ENCODE data around the gene SDR39U1. TPM values are rescaled to one million over a fixed set of nuclear protein-coding genes. Genes with fewer than 3 reads are reported as not detected.
A peak's percentile ranks its signal among the peaks of the same experiment; 100 is the strongest.

The SDR39U1 gene
- total RNA-seq, 1 experiment from 2014 or later = 8.2 TPM

DNA sequence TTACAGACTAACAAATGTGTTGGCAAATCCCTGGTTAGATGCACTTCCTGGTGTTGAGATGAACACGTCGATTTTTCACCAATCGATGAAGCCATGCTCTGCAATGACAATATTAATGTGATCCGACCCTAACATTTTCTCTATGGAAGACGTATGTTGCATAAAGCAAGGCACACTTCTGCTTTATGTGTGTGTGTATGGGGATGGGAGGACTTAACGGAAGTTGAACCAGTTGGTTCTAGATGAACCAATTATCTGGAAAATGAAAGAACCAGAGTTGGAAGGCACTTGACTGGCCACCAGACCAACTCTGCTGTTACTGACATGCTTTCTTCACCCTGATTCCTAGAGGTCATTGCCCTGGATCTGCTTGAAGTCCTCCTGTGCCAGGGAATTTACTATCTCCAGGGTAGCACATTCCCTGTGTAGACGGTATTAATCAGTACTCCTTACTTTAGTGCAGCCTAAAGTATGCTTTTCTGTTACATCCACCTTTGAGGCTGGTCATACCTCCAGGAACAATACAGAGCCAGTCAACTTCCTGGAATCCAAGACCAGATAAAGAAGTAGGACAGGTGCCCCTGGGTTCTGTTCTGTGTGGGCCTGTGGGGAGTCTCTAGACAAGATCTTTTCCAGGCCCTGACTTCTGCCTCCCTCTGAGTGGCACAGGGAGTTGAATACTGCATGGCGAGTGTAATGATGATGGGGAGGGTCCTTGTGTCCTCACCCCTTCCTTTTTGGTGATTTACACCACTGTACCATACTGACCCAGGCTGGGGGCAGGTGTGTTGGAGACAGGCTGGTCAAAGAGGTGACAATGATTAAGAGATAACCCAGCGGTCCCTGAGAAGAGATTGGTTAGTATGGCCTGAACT lies 4.1 kb downstream of the SDR39U1 start:
- Histone ChIP-seq H3K27me3 (replicated peaks) (no peaks in the 10 kb centered on the region), H3K27ac (no peak overlapping the region), H3K4me3 (no peak overlapping the region), H3K9me3 (replicated peaks) (no peaks in the 10 kb centered on the region), H3K36me3 (peaks cover 77% of the 10 kb centered on the region), H3K4me1 (replicated peaks) (peaks cover 1% of the 10 kb centered on the region; the same call in 1 of the 2 replicates)
- DNase-seq (ENCODE audit: low read depth in 1 of 2, low spot score in 2 of 2) = no peak

DNA sequence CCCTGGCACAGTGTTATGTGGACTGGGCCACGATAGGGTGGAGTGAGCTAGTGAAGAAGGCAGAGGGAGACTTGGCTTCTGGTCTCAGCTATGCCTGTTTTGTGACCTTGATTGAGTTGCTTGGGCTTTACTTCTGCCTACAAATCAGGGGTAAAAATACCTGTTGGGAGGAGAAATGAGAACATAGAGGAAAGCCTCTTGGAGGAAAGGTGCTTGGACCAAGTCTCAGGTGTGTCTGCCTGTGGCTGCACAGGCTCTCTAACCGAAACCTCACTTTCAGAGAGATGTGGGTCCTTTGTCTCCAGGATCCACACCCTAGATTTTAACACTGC lies 4.9 kb downstream of the SDR39U1 start:
- no peak overlapping the region for H3K4me3 ChIP-seq
- no peak overlapping the region for H3K27ac ChIP-seq
- H3K9me3 ChIP-seq (replicated peaks) = no peaks in the 10 kb centered on the region
- no peak for DNase-seq (ENCODE audit: low read depth in 1 of 2, low spot score in 2 of 2)
- no peaks in the 10 kb centered on the region; the same call in 1 of the 2 replicates for H3K4me1 ChIP-seq (replicated peaks)
- H3K36me3 ChIP-seq = peaks cover 85% of the 10 kb centered on the region
- no peaks in the 10 kb centered on the region for H3K27me3 ChIP-seq (replicated peaks)

DNA sequence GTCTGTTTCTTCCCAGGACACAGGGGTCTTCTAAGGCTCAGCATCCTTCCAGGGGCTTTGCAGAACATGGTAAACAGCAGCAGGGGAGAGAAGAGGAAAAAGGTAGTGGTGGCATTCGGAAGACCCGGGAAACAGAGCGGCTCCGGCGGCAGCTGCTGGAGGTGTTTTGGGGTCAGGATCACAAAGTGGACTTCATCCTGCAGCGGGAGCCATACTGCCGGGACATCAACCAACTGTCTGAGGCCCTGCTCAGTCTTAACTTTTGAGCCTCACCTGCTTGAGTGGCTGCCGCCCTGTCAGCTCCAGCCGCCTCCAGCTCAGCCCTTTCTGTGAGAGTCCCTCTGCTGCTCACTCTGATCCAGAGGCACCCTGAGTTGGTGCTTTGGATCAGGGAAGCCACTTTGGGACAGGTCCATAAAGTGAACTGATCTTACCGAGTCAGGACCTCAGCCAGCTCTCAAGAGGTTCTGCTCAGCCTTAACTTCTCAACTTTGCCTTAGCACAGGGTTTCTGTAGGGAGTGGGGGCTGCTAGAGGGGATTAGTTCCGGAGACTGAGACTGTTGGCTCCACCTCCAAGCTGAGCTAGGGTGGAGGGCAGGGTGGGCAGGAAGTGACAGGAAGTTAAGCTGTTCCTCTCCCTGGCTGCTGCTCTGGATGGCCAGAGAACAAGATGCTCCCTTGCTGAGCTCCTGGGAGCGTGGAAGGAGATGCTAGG lies 5.4 kb downstream of the SDR39U1 start:
- Histone ChIP-seq H3K27ac (no peak overlapping the region), H3K27me3 (replicated peaks) (no peaks in the 10 kb centered on the region), H3K9me3 (replicated peaks) (no peaks in the 10 kb centered on the region), H3K4me1 (replicated peaks) (no peaks in the 10 kb centered on the region; the same call in none of the 2 replicates), H3K36me3 (peaks cover 90% of the 10 kb centered on the region), H3K4me3 (no peak overlapping the region)
- DNase-seq (ENCODE audit: low read depth in 1 of 2, low spot score in 2 of 2) = no peak

DNA sequence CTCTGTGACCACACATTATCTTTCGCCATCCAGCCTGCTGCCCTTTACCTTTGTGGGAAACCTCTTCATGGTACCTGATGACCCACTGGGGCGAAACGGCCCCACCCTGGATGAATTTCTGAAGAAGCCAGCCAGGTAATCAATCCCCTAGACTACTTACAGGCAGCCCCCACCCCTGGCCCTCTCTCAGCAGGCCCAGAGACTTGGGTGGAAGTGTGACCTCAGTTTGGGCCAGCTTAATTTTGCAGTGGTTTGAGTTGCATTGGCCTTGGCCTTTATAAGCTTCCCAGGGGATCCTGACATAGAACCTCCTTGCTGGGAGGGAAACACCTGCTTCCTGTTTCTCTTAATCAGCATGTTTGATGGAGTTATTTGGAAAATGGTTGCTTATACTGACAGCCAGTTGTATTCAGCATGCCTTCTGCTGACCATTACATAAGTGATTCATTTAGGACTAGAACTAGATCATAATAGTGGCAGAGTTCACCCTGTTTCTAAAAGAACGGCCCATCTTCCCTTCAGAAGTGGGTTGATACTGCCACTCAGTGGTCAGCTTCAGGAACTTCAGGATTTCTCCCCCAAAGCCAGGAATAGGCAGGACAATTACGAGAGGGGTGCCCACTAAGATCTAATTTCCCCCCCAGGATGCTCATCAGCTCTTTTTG lies 6.1 kb downstream of the SDR39U1 start:
- no peaks in the 10 kb centered on the region for H3K9me3 ChIP-seq (replicated peaks)
- H3K4me1 ChIP-seq (replicated peaks) = peaks cover 7% of the 10 kb centered on the region
- H3K4me3 ChIP-seq = no peak overlapping the region
- DNase-seq (ENCODE audit: low read depth in 1 of 2, low spot score in 2 of 2) = peak in 1 of 2 experiments; percentile 53
- no peak overlapping the region for H3K27ac ChIP-seq
- H3K36me3 ChIP-seq = peaks cover 97% of the 10 kb centered on the region
- H3K27me3 ChIP-seq (replicated peaks) = no peaks in the 10 kb centered on the region

DNA sequence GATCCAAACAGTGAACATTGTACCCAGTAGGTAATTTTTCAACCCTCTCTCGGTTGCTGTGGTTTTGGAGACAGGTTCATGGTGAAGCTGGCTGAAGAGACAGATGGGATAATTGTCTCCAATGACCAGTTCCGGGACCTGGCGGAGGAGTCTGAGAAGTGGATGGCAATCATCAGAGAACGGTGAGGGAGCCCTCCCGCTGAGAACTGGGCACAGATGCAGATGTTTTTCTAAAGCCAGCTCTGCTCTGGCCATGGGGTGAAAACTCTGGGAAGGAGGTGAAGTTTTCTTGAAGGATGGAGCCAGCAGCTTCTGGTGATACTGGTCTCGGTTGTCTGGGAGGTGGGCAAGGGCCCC lies 6.6 kb downstream of the SDR39U1 start:
- Histone ChIP-seq H3K4me3 (no peak overlapping the region), H3K27ac (no peak overlapping the region), H3K9me3 (replicated peaks) (no peaks in the 10 kb centered on the region), H3K27me3 (replicated peaks) (no peaks in the 10 kb centered on the region), H3K4me1 (replicated peaks) (peaks cover 12% of the 10 kb centered on the region), H3K36me3 (peaks cover 99% of the 10 kb centered on the region)
- DNase-seq (ENCODE audit: low read depth in 1 of 2, low spot score in 2 of 2) = no peak

DNA sequence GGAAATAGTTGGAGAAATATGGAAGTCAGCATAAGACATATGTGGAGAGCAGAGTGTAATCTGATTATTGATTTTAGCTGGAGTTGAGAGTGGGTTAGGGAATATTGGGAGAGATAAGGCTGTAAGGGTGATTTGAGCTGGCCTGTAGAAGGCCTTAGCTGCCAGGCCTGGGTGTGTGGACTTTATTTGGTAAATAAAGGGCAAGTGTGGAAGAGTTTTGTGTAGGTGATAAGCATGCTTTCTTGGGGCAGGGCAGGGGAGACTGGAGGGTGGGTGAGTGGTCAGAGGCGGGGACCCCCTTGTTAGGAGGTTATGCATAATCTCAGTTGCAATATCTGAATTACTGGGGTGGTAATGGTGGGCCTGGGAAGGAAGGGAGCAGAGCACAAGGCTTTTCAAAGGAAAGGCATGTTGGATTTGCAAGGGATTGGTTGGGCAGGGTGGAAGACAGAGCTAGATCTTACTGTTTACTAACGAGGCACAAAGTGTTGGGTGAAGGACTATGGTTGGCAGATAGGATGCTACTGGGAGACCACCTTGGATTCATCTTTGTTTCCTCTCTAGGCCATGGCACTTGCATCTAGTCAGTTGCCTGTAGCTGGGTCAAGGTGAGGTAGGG lies 7.3 kb downstream of the SDR39U1 start:
- Histone ChIP-seq H3K4me1 (replicated peaks) (peaks cover 18% of the 10 kb centered on the region), H3K27ac (no peak overlapping the region), H3K4me3 (no peak overlapping the region), H3K9me3 (replicated peaks) (no peaks in the 10 kb centered on the region), H3K27me3 (replicated peaks) (no peaks in the 10 kb centered on the region), H3K36me3 (peaks cover 97% of the 10 kb centered on the region)
- DNase-seq (ENCODE audit: low read depth in 1 of 2, low spot score in 2 of 2) = no peak

DNA sequence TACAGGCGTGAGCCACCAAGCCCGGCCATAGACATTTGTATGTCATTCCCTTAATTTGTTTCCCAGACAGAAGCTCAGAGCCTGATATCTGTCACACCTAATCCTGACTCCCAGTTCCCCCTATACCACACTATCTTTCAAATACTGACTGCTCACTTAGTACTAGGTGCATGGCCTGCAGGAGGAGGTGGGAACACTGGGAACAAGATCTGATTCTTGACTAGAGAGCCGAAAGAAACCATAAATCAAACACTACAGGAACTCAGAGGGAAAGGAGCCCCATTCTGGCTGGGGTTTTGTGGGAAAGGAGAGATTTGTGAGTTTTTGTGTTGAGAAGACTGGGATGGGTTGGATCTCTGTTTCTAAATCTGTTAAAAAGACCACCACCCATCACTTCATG lies 7.9 kb downstream of the SDR39U1 start:
- no peaks in the 10 kb centered on the region for H3K27me3 ChIP-seq (replicated peaks)
- peaks cover 18% of the 10 kb centered on the region for H3K4me1 ChIP-seq (replicated peaks)
- DNase-seq (ENCODE audit: low read depth in 1 of 2, low spot score in 2 of 2) = no peak
- H3K4me3 ChIP-seq = no peak overlapping the region
- peaks cover 91% of the 10 kb centered on the region for H3K36me3 ChIP-seq
- H3K27ac ChIP-seq = no peak overlapping the region
- no peaks in the 10 kb centered on the region for H3K9me3 ChIP-seq (replicated peaks)

DNA sequence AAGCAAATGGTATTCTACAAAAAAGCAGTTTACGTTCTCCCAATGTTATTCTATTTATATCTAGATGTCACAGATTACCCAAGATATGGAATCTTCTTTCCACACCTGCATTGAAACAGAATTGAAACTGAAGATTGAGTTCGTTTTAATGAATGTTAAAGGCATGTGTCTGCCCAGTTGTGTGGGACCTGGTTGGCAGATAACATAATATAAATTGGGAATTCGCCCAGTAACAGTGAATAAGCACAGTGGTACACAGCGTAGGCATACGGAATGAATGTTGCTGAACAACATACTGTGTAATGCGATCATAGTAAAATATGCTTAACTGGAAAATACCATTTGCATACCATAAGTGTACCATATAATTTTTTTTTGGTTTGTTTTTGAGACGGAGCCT lies 8.5 kb downstream of the SDR39U1 start:
- Histone ChIP-seq H3K27ac (no peak overlapping the region), H3K27me3 (replicated peaks) (no peaks in the 10 kb centered on the region), H3K9me3 (replicated peaks) (no peaks in the 10 kb centered on the region), H3K36me3 (peaks cover 85% of the 10 kb centered on the region), H3K4me3 (no peak overlapping the region), H3K4me1 (replicated peaks) (peaks cover 25% of the 10 kb centered on the region)
- DNase-seq (ENCODE audit: low read depth in 1 of 2, low spot score in 2 of 2) = no peak

DNA sequence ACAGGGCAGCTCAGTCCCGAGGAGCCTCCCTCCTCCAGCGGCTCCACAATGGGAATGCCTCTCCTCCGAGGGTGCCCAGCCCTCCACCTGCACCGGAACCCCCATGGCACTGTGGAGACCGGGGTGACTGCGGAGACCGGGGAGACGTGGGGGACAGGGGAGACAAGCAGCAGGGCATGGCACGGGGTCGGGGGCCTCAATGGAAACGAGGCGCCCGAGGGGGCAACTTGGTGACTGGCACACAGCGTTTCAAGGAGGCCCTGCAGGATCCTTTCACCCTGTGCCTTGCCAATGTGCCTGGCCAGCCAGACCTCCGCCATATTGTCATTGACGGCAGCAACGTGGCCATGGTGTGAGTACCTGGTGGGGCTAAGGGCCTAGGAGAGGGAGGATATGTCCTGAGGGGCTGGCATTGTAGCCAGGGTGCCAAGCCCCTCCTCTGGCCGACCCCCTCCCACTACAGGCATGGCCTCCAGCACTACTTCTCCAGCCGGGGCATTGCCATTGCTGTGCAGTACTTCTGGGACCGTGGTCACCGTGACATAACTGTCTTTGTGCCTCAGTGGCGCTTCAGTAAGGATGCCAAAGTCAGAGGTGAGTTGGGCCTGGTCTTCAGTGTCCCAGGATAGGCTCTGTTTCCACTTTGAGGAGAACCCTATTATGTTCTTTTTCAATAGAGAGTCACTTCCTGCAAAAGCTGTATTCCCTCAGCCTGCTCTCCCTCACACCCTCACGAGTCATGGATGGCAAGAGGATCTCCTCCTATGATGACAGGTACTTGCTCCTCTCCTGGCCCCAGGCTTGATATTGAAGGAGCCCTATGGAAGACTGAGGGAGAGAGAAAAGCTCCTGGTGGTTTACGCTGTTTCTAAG lies 10.1 kb downstream of the SDR39U1 start:
- peaks cover 26% of the 10 kb centered on the region for H3K4me1 ChIP-seq (replicated peaks)
- no peak overlapping the region for H3K27ac ChIP-seq
- H3K27me3 ChIP-seq (replicated peaks) = no peaks in the 10 kb centered on the region
- no peaks in the 10 kb centered on the region for H3K9me3 ChIP-seq (replicated peaks)
- H3K36me3 ChIP-seq = peaks cover 69% of the 10 kb centered on the region
- H3K4me3 ChIP-seq = no peak overlapping the region
- DNase-seq (ENCODE audit: low read depth in 1 of 2, low spot score in 2 of 2) = no peak

DNA sequence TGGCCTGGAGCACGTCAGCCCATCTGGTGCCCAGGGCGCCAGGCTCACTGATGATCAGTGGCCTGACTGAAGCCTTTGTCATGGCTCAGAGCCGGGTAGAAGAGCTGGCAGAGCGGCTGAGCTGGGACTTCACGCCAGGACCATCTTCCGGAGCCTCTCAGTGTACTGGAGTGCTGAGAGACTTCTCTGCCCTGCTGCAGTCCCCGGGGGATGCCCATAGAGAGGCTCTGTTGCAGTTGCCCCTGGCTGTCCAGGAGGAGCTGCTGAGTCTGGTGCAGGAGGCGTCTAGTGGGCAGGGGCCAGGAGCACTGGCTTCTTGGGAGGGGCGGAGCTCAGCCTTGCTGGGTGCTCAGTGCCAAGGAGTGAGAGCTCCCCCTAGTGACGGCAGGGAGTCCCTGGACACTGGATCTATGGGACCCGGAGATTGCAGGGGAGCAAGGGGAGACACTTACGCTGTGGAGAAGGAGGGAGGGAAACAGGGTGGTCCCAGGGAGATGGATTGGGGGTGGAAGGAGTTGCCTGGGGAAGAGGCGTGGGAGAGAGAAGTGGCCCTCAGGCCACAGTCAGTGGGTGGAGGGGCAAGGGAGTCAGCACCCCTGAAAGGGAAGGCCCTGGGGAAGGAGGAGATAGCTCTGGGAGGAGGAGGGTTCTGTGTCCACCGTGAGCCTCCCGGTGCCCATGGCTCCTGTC lies 10.9 kb downstream of the SDR39U1 start:
- Histone ChIP-seq H3K4me3 (no peak overlapping the region), H3K9me3 (replicated peaks) (no peaks in the 10 kb centered on the region), H3K36me3 (peaks cover 62% of the 10 kb centered on the region), H3K27ac (no peak overlapping the region), H3K27me3 (replicated peaks) (no peaks in the 10 kb centered on the region), H3K4me1 (replicated peaks) (peaks cover 26% of the 10 kb centered on the region)
- DNase-seq (ENCODE audit: low read depth in 1 of 2, low spot score in 2 of 2) = peak; percentile 72 to 95

DNA sequence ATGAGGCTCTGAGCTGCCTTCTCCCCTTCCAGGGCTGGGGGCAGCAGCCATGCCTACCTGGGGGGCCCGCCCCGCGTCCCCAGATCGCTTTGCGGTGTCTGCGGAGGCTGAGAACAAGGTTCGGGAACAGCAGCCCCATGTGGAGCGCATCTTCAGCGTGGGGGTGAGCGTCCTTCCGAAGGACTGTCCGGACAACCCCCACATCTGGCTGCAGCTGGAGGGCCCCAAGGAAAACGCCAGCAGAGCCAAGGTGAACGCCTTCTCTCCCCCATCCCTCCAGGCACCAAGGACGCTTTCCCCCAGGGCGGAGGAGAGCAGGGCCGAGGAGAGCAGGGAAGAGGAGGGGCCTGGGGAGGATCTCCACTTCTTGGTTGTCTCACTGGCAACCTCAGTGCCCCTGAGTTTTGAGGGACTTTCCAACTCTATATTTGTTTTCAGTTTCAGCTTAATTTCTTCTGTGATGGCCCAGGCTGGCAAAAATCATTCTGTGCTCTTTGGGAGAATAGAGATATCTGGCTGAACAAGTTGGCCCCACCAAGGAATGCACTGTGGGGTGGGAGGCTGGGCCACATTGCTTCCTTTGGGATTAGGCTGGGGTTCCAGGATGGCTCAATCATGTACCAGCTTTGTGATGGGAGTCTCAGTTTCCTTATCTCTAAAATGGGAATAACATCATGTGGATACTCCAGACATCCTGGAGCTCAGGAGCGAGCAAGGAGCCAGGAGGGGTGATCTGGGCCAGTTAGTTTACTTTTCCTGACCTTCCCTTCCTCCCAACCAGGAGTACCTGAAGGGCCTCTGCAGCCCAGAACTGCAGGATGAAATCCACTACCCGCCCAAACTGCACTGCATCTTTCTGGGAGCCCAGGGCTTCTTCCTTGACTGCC lies 11.7 kb downstream of the SDR39U1 start:
- Histone ChIP-seq H3K27me3 (replicated peaks) (no peaks in the 10 kb centered on the region), H3K27ac (peak overlapping the region; percentile 99), H3K4me1 (replicated peaks) (peaks cover 30% of the 10 kb centered on the region), H3K9me3 (replicated peaks) (no peaks in the 10 kb centered on the region), H3K36me3 (peaks cover 54% of the 10 kb centered on the region), H3K4me3 (peak overlapping the region; percentile 77)
- peak; percentile 8 to 48 for DNase-seq (ENCODE audit: low read depth in 1 of 2, low spot score in 2 of 2)

Measured in SJSA1 (cell line).